ENCODE data around the gene UGDH. TPM values are rescaled to one million over a fixed set of nuclear protein-coding genes. Genes with fewer than 3 reads are reported as not detected.

Gene UGDH
- total and polyA plus RNA-seq, 2 of the 13 experiments (the other 11 are each of a cell fraction or from before 2014, with no cell fraction given) = 99.0 to 384 TPM

GRCh38 chr4:39458505-39459300 lies 68.5 kb downstream of the UGDH start, which contains the start of the genes LIAS and RPL9 (continued):
- TF ChIP-seq ZNF280B (CRISPR knock-in tag; IDR thresholded peaks at IDR 0.05; ENCODE audit: borderline replicate concordance) (peak; percentile 70), FOSL2 (CRISPR knock-in tag; IDR thresholded peaks at IDR 0.05) (0 out of 2 replicates have a peak, but pooled peaks have one; percentile 28), MEIS1 (CRISPR knock-in tag; IDR thresholded peaks at IDR 0.05; ENCODE audit: borderline replicate concordance) (peak; percentile 84; the same call in 1 of the 2 replicates), SNAPC2 (CRISPR knock-in tag; IDR thresholded peaks at IDR 0.05) (no peak; the same call in 1 of the 2 replicates), NPAS2 (CRISPR knock-in tag; IDR thresholded peaks at IDR 0.05; ENCODE audit: borderline replicate concordance) (no peak), ZNF576 (CRISPR knock-in tag; IDR thresholded peaks at IDR 0.05) (0 out of 2 replicates have a peak, but pooled peaks have one; percentile 4), SP1 (IDR thresholded peaks at IDR 0.05) (no peak), SP1 (CRISPR knock-in tag; IDR thresholded peaks at IDR 0.05) (peak; percentile 84), ZNF274 (CRISPR knock-in tag; IDR thresholded peaks at IDR 0.05) (peak; percentile 68), CTCF (CRISPR knock-in tag; IDR thresholded peaks at IDR 0.05) (no peak), ATM (IDR thresholded peaks at IDR 0.05; ENCODE audit: borderline replicate concordance) (no peak), HIVEP1 (CRISPR knock-in tag; IDR thresholded peaks at IDR 0.05) (peak; percentile 71; the same call in 1 of the 2 replicates), CREM (IDR thresholded peaks at IDR 0.05) (peak; percentile 100), CREM (CRISPR knock-in tag; IDR thresholded peaks at IDR 0.05) (peak; percentile 92), NFYB (CRISPR knock-in tag; IDR thresholded peaks at IDR 0.05) (peak; percentile 93), XRCC5 (optimal IDR thresholded peaks at IDR 0.05; ENCODE audit: low read length) (peak; percentile 62), DRAP1 (CRISPR knock-in tag; IDR thresholded peaks at IDR 0.05) (peak; percentile 99), ZNF781 (CRISPR knock-in tag; IDR thresholded peaks at IDR 0.05; ENCODE audit: borderline replicate concordance, not compliant biosample characterization) (peak; percentile 14), PHF8 (CRISPR knock-in tag; IDR thresholded peaks at IDR 0.05) (peak; percentile 86), HNRNPH1 (optimal IDR thresholded peaks at IDR 0.05; ENCODE audit: low read depth, low read length) (no peak), PAF1 (CRISPR knock-in tag; IDR thresholded peaks at IDR 0.05) (0 out of 2 replicates have a peak, but pooled peaks have one; percentile 7), MYC (CRISPR knock-in tag; IDR thresholded peaks at IDR 0.05; ENCODE audit: borderline replicate concordance) (peak; percentile 98), ZNF782 (CRISPR knock-in tag; IDR thresholded peaks at IDR 0.05; ENCODE audit: borderline replicate concordance) (peak; percentile 86), SP140L (CRISPR knock-in tag; IDR thresholded peaks at IDR 0.05; ENCODE audit: borderline replicate concordance) (no peak), ZNF484 (CRISPR knock-in tag; IDR thresholded peaks at IDR 0.05; ENCODE audit: borderline replicate concordance, low read depth) (peak; percentile 22; the same call in 1 of the 2 replicates), MED13 (CRISPR knock-in tag; IDR thresholded peaks at IDR 0.05) (0 out of 2 replicates have a peak, but pooled peaks have one; percentile 49), U2AF2 (IDR thresholded peaks at IDR 0.05; ENCODE audit: low read depth, low read length) (no peak), ZNF746 (CRISPR knock-in tag; IDR thresholded peaks at IDR 0.05) (no peak)
